Smooth muscle cell (in vitro differentiated cells): ENCODE results near the gene MAF. TPM values are rescaled to one million over a fixed set of nuclear protein-coding genes. Genes with fewer than 3 reads are reported as not detected.

Experiments used
- DNase-seq: peaks from one replicate; lab custom pipeline; 2025; ENCODE audit not compliant: unreplicated experiment; lab: John Stamatoyannopoulos, UW
- H2AFZ ChIP-seq: fragments of 200-600 bp; sonication (generic); 2 replicates; pipeline ENCODE4 v1.6.0; 2016; ENCODE audit warnings: antibody characterized with exemption, low read depth, mild to moderate bottlenecking
- H3F3A ChIP-seq: fragments of 200-600 bp; sonication (generic); 2 replicates; pipeline ENCODE4 v1.6.0; 2017; ENCODE audit warnings: antibody characterized with exemption, low read depth
- H3K27ac ChIP-seq: fragments of 200-600 bp; sonication (generic); 2 replicates; pipeline ENCODE4 v1.5.1; 2016; ENCODE audit warnings: low read depth, mild to moderate bottlenecking
- H3K27me3 ChIP-seq: fragments of 200-600 bp; sonication (generic); 2 replicates; pipeline ENCODE4 v1.6.1; 2016; ENCODE audit warnings: low read depth, mild to moderate bottlenecking
- H3K36me3 ChIP-seq: fragments of 200-600 bp; sonication (generic); 2 replicates; pipeline ENCODE4 v1.5.1; 2016; ENCODE audit warnings: low read depth
- H3K4me1 ChIP-seq: fragments of 200-600 bp; sonication (generic); 2 replicates; pipeline ENCODE4 v1.5.1; 2016; ENCODE audit warnings: low read depth
- H3K4me2 ChIP-seq: fragments of 200-600 bp; sonication (generic); 2 replicates; pipeline ENCODE4 v1.6.0; 2016; ENCODE audit warnings: mild to moderate bottlenecking
- H3K4me3 ChIP-seq: fragments of 200-600 bp; sonication (generic); 2 replicates; pipeline ENCODE4 v1.5.1; 2016; ENCODE audit warnings: mild to moderate bottlenecking
- H3K79me2 ChIP-seq: fragments of 200-600 bp; sonication (generic); 2 replicates; pipeline ENCODE4 v1.6.0; 2016; ENCODE audit warnings: low read depth, mild to moderate bottlenecking
- H3K9ac ChIP-seq: fragments of 200-600 bp; sonication (generic); 2 replicates; pipeline ENCODE4 v1.6.0; 2016; ENCODE audit warnings: low read depth
- H3K9me3 ChIP-seq: fragments of 200-600 bp; sonication (generic); replicated peaks from 2 replicates; pipeline ENCODE4 v1.5.1; 2016; ENCODE audit warnings: low read depth
- H4K20me1 ChIP-seq: fragments of 200-600 bp; sonication (generic); 2 replicates; pipeline ENCODE4 v1.6.0; 2016; ENCODE audit warnings: low read depth
- WGBS: methylation state at CpG from one replicate; pipeline ENCODE4 v1.1.7; 2016; ENCODE audit warnings: low lambda C conversion rate; 5-methylcytosine and 5-hydroxymethylcytosine counted together
- polyA plus RNA-seq: library from polyadenylated mRNA; unstranded; fragments of >200 nt; fragmentation: Nextera tagmentation; extraction: Ambion mirVana; gene quantifications from 2 replicates; pipeline ENCODE4 v1.2.1, GENCODE V29; 2016
- total RNA-seq: library from RNA; depleted of rRNA; stranded (reverse); fragments of >200 nt; gene quantifications from 2 replicates; pipeline ENCODE4 v1.2.3, GENCODE V29; 2014
- TF ChIP-seq, protein P1 (sequence below): fragments of 200-600 bp; sonication (generic); IDR thresholded peaks from 2 replicates; pipeline ENCODE4 v1.5.1; 2017; ENCODE audit warnings: borderline replicate concordance, mild to moderate bottlenecking, antibody characterized with exemption; ENCODE audit not compliant: insufficient read depth, poor library complexity, severe bottlenecking

The MAF gene
- total and polyA plus RNA-seq, 2 experiments from 2014 or later, result 19.1 to 54.9 TPM

- no peak overlapping the region for H3K27ac ChIP-seq
- WGBS, result 33% methylated on average over 4 of the region's 4 CpGs
- H3K79me2 ChIP-seq, result no peaks in the 10 kb centered on the region
- no peak for DNase-seq
- H3K27me3 ChIP-seq, result no peaks in the 10 kb centered on the region
- no peak overlapping the region for H3K4me3 ChIP-seq
- H3K36me3 ChIP-seq, result no peaks in the 10 kb centered on the region
- no peak overlapping the region for H2AFZ ChIP-seq
- no peak overlapping the region for H3K9ac ChIP-seq
- peaks cover 2% of the 10 kb centered on the region for H3F3A ChIP-seq
- H3K4me1 ChIP-seq, result peaks cover 5% of the 10 kb centered on the region
- no peaks in the 10 kb centered on the region for H4K20me1 ChIP-seq
- TF ChIP-seq, protein P1, sequence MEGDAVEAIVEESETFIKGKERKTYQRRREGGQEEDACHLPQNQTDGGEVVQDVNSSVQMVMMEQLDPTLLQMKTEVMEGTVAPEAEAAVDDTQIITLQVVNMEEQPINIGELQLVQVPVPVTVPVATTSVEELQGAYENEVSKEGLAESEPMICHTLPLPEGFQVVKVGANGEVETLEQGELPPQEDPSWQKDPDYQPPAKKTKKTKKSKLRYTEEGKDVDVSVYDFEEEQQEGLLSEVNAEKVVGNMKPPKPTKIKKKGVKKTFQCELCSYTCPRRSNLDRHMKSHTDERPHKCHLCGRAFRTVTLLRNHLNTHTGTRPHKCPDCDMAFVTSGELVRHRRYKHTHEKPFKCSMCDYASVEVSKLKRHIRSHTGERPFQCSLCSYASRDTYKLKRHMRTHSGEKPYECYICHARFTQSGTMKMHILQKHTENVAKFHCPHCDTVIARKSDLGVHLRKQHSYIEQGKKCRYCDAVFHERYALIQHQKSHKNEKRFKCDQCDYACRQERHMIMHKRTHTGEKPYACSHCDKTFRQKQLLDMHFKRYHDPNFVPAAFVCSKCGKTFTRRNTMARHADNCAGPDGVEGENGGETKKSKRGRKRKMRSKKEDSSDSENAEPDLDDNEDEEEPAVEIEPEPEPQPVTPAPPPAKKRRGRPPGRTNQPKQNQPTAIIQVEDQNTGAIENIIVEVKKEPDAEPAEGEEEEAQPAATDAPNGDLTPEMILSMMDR, result no peak
- peak overlapping the region; percentile 6 for H3K4me2 ChIP-seq
- no peaks in the 10 kb centered on the region for H3K9me3 ChIP-seq
These were observed 10.2 kb upstream of the MAF start for GRCh38 chr16:79610771-79611170.

DNA sequence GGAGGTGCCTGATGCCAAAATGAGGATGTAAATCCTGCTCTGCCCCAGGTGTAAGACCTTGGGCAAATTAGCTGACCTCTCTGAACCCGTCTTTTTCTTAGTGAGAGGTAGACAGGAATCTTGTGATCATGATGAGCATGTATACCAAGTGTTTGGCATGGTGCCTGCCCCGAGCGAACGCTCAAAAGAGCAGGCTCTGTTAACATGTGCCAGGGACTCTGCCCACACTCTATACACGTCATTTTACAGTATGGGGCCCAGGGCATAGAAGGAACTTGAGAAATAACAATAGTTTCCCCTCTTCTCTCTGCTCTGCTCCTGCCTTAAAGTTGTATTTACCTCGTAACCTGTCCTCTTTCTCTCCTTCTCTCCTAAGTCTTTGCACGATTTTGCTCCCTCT, 9.3 kb upstream of the MAF start:
- Histone ChIP-seq H4K20me1 (no peaks in the 10 kb centered on the region), H3K4me2 (no peak overlapping the region), H3K79me2 (no peaks in the 10 kb centered on the region), H3K36me3 (no peaks in the 10 kb centered on the region), H3K9me3 (no peaks in the 10 kb centered on the region), H3K27me3 (no peaks in the 10 kb centered on the region), H3K9ac (no peak overlapping the region), H3K27ac (no peak overlapping the region), H3K4me1 (peaks cover 9% of the 10 kb centered on the region), H2AFZ (no peak overlapping the region), H3K4me3 (no peak overlapping the region), H3F3A (peaks cover 11% of the 10 kb centered on the region)
- DNase-seq, result no peak
- TF ChIP-seq, protein P1, result no peak
- WGBS, result 92% methylated on average over 7 of the region's 7 CpGs

DNA sequence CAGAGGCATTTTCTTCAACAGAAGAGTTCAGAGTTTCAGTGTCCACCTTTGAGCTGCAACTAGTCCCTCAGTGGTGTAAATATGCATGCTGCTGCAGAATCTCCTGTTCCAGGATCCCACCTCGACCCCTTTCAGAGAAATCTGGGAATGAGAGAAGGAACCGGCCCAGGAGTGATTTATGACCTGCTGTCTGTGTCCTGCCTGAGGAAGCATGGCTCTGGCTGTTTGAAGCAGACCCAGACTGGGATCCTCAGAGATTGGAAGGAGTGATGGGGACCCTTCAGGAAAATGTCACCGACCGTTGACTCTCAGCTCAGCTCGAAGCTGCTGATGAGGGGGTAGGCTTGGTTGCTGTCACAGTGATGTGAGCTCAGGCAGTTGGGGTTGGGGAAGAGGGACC, 8.4 kb upstream of the MAF start:
- Histone ChIP-seq H3K4me1 (peaks cover 9% of the 10 kb centered on the region), H3K27me3 (no peaks in the 10 kb centered on the region)
- WGBS, result 40% methylated on average over 5 of the region's 5 CpGs

DNA sequence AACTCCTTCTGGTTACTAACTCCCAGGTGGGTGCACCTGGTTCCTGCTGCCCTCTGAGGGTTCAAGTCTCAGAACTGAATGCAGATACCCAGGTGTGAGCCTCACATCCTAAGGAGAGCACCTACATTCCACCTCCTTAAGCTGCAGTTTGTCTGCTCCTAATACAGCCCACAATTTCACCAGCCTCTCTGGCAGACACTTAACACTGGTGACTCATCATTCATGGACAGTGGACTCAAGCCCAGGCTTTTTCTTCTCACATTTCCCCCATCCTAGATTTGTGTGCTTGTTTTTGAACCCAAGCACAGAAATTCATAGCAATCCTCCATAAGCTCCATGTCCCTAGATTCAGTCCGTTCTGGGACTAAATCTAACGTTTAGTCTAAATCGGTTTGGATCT, 7.0 kb upstream of the MAF start:
- Histone ChIP-seq H3K36me3 (no peaks in the 10 kb centered on the region), H4K20me1 (no peaks in the 10 kb centered on the region), H3K4me3 (no peak overlapping the region), H3K9me3 (no peaks in the 10 kb centered on the region), H3K4me2 (peak overlapping the region; percentile 27), H3K79me2 (no peaks in the 10 kb centered on the region), H3K4me1 (peaks cover 17% of the 10 kb centered on the region), H3K27ac (peak overlapping the region; percentile 65), H3K27me3 (no peaks in the 10 kb centered on the region), H3K9ac (no peak overlapping the region), H3F3A (peaks cover 11% of the 10 kb centered on the region), H2AFZ (no peak overlapping the region)
- TF ChIP-seq, protein P1, result no peak
- WGBS, result 53% methylated on average over 3 of the region's 3 CpGs
- no peak for DNase-seq

More for the DNA sequence above, 8.4 kb upstream of the MAF start:
- H3K27ac ChIP-seq, result no peak overlapping the region
- TF ChIP-seq, protein P1, result no peak
- H2AFZ ChIP-seq, result no peak overlapping the region
- no peak overlapping the region for H3K4me2 ChIP-seq
- no peak overlapping the region for H3K4me3 ChIP-seq
- DNase-seq, result no peak
- peaks cover 11% of the 10 kb centered on the region for H3F3A ChIP-seq
- H3K79me2 ChIP-seq, result no peaks in the 10 kb centered on the region
- no peaks in the 10 kb centered on the region for H3K36me3 ChIP-seq
- H3K9me3 ChIP-seq, result no peaks in the 10 kb centered on the region
- H3K9ac ChIP-seq, result no peak overlapping the region
- H4K20me1 ChIP-seq, result no peaks in the 10 kb centered on the region
